Testis (tissue), 2 donors: ENCODE results near the gene ISLR.

Experiments used
- CTCF ChIP-seq, 3 experiments: fragments of 450-650 bp in 2 of 3; fragments of 200-600 bp in 1 of 3; sonication (generic) in 1 of 3; IDR thresholded peaks; one replicate each; pipeline ENCODE4 v1.5.1; 2016 to 2019; ENCODE audit warnings: antibody characterized with exemption in 3 of 3, mild to moderate bottlenecking in 2 of 3, moderate library complexity in 1 of 3
- POLR2A ChIP-seq: fragments of 450-650 bp; IDR thresholded peaks from one replicate; pipeline ENCODE4 v1.6.1; 2017; ENCODE audit warnings: antibody characterized with exemption, mild to moderate bottlenecking, moderate library complexity

- no peak for TF ChIP-seq CTCF (IDR thresholded peaks at IDR 0.05)
- no peak for TF ChIP-seq POLR2A
These were observed 17.6 kb upstream of the ISLR start for GRCh38 chr15:74155766-74156417.
